ENCODE measurements around the gene WFIKKN2.

- peak; percentile 38; the same call in 1 of the 2 replicates for TF ChIP-seq CTCF (IDR thresholded peaks at IDR 0.05)
- TF ChIP-seq, protein P1, sequence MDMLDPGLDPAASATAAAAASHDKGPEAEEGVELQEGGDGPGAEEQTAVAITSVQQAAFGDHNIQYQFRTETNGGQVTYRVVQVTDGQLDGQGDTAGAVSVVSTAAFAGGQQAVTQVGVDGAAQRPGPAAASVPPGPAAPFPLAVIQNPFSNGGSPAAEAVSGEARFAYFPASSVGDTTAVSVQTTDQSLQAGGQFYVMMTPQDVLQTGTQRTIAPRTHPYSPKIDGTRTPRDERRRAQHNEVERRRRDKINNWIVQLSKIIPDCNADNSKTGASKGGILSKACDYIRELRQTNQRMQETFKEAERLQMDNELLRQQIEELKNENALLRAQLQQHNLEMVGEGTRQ (CRISPR knock-in tag; IDR thresholded peaks at IDR 0.05): no peak
- TF ChIP-seq GABPB1 (CRISPR knock-in tag; IDR thresholded peaks at IDR 0.05): no peak
- TF ChIP-seq SP1 (CRISPR knock-in tag; conservative IDR thresholded peaks at IDR 0.05): no peak
- TF ChIP-seq, protein P2, sequence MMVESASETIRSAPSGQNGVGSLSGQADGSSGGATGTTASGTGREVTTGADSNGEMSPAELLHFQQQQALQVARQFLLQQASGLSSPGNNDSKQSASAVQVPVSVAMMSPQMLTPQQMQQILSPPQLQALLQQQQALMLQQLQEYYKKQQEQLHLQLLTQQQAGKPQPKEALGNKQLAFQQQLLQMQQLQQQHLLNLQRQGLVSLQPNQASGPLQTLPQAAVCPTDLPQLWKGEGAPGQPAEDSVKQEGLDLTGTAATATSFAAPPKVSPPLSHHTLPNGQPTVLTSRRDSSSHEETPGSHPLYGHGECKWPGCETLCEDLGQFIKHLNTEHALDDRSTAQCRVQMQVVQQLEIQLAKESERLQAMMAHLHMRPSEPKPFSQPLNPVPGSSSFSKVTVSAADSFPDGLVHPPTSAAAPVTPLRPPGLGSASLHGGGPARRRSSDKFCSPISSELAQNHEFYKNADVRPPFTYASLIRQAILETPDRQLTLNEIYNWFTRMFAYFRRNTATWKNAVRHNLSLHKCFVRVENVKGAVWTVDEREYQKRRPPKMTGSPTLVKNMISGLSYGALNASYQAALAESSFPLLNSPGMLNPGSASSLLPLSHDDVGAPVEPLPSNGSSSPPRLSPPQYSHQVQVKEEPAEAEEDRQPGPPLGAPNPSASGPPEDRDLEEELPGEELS (CRISPR knock-in tag; IDR thresholded peaks at IDR 0.05): no peak
- no peak for TF ChIP-seq TCF7 (CRISPR knock-in tag; IDR thresholded peaks at IDR 0.05; ENCODE audit: low read depth)
- no peak for TF ChIP-seq ZBTB21 (CRISPR knock-in tag; IDR thresholded peaks at IDR 0.05; ENCODE audit: borderline replicate concordance)
- TF ChIP-seq NR2C2 (CRISPR knock-in tag; IDR thresholded peaks at IDR 0.05): no peak
- TF ChIP-seq, protein P3, sequence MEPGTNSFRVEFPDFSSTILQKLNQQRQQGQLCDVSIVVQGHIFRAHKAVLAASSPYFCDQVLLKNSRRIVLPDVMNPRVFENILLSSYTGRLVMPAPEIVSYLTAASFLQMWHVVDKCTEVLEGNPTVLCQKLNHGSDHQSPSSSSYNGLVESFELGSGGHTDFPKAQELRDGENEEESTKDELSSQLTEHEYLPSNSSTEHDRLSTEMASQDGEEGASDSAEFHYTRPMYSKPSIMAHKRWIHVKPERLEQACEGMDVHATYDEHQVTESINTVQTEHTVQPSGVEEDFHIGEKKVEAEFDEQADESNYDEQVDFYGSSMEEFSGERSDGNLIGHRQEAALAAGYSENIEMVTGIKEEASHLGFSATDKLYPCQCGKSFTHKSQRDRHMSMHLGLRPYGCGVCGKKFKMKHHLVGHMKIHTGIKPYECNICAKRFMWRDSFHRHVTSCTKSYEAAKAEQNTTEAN (CRISPR knock-in tag; IDR thresholded peaks at IDR 0.05): no peak
- TF ChIP-seq, protein P4, sequence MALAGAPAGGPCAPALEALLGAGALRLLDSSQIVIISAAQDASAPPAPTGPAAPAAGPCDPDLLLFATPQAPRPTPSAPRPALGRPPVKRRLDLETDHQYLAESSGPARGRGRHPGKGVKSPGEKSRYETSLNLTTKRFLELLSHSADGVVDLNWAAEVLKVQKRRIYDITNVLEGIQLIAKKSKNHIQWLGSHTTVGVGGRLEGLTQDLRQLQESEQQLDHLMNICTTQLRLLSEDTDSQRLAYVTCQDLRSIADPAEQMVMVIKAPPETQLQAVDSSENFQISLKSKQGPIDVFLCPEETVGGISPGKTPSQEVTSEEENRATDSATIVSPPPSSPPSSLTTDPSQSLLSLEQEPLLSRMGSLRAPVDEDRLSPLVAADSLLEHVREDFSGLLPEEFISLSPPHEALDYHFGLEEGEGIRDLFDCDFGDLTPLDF (CRISPR knock-in tag; IDR thresholded peaks at IDR 0.05): no peak
- no peak for TF ChIP-seq ETV6 (CRISPR knock-in tag; IDR thresholded peaks at IDR 0.05)
- no peak for TF ChIP-seq ZNF317 (CRISPR knock-in tag; IDR thresholded peaks at IDR 0.05; ENCODE audit: borderline replicate concordance, low read depth)
These were observed 27.9 kb downstream of the WFIKKN2 start for GRCh38 chr17:50863221-50863843.
